GM15510 (cell line): ENCODE data around the gene ABHD14A.

Experiments used
- POLR2A ChIP-seq: IDR thresholded peaks from 3 replicates; pipeline ENCODE4 v1.6.1; 2011; ENCODE audit warnings: borderline replicate concordance; ENCODE audit not compliant: insufficient read length; ENCODE audit errors: extremely low read depth

The ABHD14A gene

DNA sequence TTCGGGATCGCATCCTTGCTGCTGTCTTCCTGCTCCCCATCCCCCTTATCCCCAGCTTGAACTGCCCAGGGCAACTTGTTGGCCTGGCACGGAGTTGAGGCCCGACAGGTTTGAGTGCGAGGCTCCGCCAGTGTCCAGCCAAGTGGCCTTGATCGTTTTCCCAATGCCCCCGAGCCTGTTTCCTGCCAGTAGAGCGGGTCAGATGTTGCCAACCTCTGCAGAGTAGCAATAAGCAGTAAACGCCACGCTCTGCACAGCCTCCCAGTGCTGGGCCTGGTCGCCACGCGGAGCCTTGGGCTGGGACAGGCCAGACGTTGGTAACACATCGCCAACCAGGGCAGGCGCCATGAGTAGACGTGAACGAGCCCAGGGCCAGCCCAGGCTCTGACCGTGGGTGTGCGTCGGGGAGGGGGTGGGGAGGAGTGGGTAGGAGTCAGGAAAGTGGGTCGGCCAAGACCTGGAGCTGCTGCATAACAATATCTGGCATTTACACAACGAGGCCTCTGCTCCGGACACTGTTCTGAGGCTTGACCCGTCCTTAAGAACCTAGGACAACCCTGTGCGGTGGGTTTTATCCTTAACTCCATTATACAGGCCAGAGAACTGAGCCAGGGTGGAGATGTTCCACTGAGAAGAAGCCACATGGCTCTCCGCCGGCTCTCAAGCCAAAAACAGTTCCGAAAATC is 444 bp upstream of the ABHD14A start:
- TF ChIP-seq POLR2A: no peak

DNA sequence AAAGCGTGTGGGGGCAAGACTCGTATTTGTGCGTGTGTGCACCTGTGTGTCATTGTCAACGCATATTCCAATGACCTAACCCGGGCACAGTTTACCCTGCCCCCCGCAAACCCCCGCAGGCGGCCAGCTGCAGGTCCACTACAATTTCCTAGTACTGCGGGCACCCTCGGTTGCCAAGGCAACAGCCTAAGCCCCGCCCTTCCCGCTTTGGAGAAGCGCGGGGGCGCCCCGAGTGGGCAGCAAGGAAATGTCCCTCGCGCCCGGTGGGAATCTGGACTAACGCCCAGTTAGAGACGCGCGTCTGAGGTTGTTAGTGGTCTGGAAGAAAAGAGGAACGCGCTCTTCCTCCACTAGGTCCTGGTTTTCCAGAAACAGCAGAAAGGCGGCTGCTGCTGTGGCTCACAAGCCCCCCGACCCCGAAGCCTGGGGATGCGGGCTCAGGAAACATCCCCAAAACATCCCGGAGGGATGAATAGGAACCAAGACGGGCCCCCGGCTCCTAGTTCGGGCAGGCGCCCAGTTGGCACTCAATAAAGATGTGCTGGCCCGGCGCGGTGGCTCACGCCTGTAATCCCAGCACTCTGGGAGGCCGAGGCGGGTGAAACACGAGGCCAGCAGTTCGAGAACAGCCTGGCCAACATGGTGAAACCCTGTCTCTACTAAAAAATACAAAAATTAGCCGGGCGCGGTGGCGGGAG is 1.1 kb downstream of the ABHD14A start:
- no peak for TF ChIP-seq POLR2A

DNA sequence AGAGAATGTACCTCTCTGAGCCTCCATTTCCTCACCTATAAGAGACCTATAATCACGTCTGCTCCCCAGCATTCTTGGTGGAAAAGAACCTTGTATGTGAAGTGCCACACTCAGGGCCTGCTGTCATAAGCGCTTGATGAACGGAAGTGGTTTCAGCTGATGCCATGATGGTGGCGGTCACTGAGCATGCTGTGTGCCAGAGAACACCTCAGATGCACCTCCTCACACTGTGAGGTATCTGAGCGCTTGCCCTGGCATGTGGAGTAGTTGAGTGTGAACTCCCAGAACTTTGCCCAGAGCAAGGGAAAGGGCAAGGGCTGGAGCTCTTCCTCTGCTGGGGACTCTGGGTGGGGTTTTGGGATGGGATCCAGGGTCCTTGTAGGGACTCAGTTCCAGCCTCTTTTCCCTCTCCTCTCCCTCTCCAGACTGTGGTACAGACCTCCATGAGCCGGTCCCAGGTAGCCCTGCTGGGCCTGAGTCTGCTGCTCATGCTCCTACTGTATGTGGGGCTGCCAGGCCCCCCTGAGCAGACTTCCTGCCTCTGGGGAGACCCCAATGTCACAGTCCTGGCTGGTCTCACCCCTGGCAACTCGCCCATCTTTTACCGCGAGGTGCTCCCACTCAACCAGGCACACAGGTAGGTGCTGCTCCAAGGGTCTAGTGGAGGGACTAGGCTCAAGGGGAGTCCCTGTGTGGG is 2.7 kb downstream of the ABHD14A start:
- TF ChIP-seq POLR2A: no peak

DNA sequence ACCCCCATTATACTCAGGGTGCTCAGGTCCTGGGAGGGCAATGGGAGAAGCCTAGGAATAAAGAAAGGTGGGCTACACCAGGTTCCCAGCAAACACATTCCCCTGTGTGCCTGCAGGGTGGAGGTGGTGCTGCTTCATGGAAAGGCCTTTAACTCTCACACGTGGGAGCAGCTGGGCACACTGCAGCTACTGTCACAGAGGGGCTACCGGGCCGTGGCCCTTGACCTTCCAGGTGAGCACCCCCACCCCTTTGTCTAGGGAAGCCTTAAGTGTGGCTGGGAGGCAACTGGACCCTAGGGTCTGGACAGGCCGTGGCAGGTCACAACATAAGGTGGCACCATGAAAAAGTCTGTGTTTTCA is 3.3 kb downstream of the ABHD14A start:
- no peak for TF ChIP-seq POLR2A

DNA sequence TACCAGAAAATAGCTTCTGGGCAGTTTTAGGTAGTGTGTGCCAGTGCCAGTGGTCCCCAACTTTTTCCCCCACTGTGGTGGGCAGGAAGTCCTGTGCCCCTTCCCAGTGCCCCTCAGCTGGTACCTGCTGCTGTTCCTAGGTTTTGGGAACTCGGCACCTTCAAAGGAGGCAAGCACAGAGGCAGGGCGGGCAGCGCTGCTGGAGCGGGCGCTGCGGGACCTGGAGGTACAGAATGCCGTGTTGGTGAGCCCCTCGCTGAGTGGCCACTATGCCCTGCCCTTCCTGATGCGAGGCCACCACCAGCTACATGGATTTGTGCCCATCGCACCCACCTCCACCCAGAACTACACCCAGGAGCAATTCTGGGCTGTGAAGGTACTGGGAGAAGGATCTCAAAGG is 5.4 kb downstream of the ABHD14A start:
- TF ChIP-seq POLR2A: no peak

DNA sequence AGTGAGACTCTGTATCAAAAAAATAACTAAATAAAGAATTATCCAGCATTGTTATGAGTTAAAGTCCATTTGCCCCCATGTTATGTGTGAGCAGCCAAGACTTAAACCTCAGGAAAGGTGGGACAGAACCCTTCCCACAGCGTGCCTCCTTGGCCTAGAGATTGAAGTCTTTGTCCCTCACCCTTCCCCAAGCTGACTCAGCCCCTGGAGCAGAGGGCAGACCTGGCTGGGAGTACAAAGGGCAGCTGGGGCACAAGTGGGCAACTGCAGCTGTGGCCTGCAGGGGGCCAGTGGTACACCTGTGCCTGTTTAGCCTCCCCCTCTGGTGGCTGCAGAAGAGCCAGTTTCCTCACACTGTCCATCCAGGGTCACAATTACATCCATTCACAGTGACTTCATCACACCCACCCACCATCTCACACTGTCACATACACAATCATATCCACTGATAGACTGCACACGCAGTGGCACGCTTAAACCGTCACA is 7.5 kb downstream of the ABHD14A start:
- no peak for TF ChIP-seq POLR2A

DNA sequence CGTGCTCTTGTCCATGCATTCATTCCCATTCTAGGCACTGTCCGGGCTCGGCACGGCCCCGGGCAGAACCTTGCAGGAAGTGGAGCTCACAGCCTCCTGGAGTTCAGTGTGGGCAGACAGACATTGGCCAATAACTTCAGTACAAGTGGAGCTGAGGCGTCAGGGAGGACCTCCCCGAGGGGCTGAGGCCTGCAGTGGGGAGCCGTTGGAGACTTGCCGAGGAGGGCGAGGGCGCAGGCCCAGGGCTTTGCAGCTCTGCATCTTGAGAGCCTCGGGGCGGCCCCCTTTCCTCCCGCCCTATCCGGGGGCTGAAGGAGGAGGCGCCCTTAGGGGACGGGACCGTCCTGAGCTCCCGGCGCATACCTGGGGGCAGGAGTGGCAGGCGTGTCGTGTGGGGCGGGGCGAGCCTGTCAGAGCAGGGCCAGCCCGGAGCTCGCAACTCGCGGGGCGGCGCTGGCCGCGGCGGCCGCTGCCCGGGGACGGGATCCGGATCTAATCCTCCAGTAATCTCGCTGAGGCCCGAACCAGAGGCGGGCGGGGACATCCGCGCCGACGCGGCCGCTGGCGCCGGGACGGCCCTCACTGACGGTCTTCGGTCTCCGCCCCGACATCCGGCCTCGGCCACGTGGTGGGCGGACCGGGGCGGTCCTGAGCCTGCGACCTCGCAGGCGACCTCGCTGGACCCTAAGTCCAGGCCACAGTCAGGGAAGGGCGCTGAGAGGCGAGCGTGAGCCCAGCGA is 8.1 kb downstream of the ABHD14A start, which contains the start of gene ACY1:
Gene ACY1 (plus strand): TSS at position 698 of the 740 bp plus-strand sequence. CDS start 530 bp downstream, outside the sequence.
- TF ChIP-seq POLR2A: peak; percentile 80

DNA sequence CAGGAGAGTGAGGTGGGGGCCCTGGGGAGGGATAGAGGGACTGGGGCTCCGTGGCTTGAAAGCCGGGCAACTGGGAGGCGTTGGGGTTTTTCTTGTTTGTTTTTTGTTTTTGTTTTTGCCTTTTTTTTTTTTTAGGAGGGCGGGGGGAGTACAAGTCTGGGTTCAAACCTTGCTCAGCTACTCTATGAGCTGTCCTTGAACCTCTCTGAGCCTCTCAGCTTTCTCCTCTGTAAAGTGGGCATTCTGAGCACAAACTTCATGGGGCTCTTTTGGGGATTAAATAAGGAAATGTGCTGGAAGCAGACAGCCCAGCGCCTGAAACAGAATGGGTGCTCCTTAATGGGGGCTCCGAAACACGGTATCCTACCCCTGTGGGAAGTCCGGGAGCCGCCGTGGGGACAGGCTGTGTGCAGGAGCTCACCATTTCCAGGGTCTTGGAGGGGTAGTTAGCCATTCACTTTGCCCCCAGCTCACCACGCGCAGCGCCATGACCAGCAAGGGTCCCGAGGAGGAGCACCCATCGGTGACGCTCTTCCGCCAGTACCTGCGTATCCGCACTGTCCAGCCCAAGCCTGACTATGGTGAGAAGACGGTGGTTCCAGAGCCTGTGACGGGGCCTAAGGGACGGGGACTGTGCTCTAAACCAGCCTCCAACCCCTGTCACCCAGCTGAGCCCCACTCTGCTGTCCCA is 8.9 kb downstream of the ABHD14A start:
- TF ChIP-seq POLR2A: no peak

DNA sequence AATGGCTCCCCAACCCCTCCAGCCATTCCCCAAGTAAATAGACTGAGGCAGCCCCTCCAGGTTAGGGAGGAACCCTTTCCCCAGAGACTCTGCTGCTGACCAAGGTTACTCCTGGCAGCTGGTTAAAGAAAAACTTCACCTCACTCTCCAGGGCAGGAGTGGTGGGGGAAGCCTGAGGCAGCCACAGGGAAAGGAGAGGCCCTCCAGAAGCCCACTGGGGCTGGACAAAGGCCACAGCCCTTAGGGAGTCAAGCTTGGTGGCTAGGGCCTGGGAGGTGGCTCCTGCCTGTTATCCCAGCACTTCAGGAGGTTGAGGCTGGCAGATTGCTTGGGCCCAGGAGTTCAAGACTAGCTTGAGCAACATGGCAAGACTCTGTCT is 9.4 kb downstream of the ABHD14A start:
- TF ChIP-seq POLR2A: no peak

DNA sequence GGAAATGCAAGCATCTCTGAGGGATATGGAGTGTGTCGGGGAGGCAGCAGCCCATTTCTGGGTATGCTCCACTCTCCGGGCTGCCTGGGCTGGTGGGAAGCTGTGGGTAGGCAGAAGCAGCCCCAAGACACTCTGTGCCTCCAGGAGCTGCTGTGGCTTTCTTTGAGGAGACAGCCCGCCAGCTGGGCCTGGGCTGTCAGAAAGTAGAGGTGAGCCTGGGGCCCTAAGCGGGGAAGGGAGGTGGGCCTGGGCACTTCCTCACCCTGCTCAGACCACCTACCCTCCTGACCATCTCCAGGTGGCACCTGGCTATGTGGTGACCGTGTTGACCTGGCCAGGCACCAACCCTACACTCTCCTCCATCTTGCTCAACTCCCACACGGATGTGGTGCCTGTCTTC is 10.2 kb downstream of the ABHD14A start:
- TF ChIP-seq POLR2A: no peak

DNA sequence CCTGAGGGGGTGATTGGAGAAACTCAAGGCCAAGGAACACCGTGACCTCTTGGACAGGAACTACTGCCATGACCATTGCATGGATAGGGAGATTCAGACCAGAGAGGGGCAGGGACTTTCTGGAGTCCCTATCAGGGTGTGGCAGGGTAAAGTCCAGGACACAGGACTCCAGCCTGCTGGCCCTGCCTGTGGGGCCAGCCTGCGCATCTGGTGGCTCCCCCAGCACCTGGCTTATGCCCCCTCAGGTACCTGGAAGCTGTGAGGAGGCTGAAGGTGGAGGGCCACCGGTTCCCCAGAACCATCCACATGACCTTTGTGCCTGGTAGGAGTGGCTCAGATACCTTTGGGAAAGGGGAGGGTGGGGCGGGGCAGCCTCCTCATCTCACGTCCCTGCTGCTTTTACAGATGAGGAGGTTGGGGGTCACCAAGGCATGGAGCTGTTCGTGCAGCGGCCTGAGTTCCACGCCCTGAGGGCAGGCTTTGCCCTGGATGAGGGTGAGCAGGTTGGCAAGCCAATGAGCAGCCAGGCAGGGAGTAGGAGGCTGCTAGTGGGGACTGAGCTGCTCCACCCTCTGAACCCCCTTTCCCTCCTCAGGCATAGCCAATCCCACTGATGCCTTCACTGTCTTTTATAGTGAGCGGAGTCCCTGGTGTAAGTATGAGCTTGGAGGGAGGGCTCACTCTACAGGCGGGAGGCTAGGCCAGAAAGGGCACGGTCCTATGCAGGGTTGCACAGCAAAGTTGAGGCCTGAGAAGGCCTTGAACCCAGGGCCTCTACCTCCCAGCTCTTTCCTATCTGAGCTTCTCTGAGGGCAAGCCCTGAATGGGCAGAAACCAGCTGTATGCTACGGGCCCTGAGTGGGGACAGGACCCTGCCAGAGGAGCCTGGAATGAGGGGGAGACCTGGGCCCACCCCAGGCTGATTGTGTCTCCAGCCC is 11.4 kb downstream of the ABHD14A start:
- no peak for TF ChIP-seq POLR2A

DNA sequence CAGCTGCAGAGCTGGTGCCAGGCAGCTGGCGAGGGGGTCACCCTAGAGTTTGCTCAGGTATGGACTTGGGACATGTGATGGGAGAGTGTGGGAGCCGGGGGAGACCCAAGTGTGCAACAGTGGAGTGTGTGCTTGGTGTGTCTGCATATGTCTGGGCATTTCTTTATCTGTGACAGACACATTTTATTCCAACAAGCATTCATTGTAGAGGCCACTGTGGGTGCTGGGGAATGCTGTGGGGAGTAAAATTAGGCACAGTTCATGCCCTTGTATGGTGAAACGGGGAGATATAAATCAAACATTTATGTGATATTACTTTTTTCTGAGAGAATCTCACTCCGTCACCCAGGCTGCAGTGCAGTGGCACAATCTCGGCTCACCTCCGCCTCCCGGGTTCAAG is 12.7 kb downstream of the ABHD14A start:
- TF ChIP-seq POLR2A: no peak
